ENCODE results near the gene MAP3K7. TPM values are rescaled to one million over a fixed set of nuclear protein-coding genes. Genes with fewer than 3 reads are reported as not detected.

Gene MAP3K7
- total and polyA plus RNA-seq, 2 of the 8 experiments (the other 6 are each of a cell fraction or from before 2014, with no cell fraction given) = 27.3 to 34.8 TPM

- no peaks in the 10 kb centered on the region for H3K79me2 ChIP-seq (ENCODE audit: control insufficient read depth in 1 of 2, insufficient read depth in 2 of 2, low read length in 2 of 2)
- H3K27me3 ChIP-seq (replicated peaks in 1 of 4; ENCODE audit: control insufficient read depth in 3 of 4, extremely low read depth in 1 of 4, insufficient read depth in 3 of 4, low read length in 3 of 4) = peaks cover 0 to 6% (median 5%) of the 10 kb centered on the region in 4 experiments; a peak in 5 of 7 replicates
- no peak overlapping the region for H2BK12ac ChIP-seq (ENCODE audit: low read depth, low read length)
- H3K23ac ChIP-seq (ENCODE audit: insufficient read length) = no peak overlapping the region
- H2BK5ac ChIP-seq (ENCODE audit: low read depth, low read length) = no peak overlapping the region
- POLR2A ChIA-PET (ENCODE audit: partially characterized antibody) = interaction anchor here (2.1 kb wide), 1 partner anchor 19 kb away, joined by 6 read pairs; the partner anchor contains the start of gene MAP3K7
- no peaks in the 10 kb centered on the region for H4K20me1 ChIP-seq (replicated peaks in 1 of 2; ENCODE audit: control insufficient read depth in 1 of 2, insufficient read depth in 2 of 2, low read length in 2 of 2)
- peaks cover 6% of the 10 kb centered on the region; the same call in 1 of the 2 replicates for H3K23me2 ChIP-seq (ENCODE audit: low read depth, low read length)
- no peak overlapping the region for H3K4me2 ChIP-seq (ENCODE audit: insufficient read depth in 1 of 2, low read depth in 2 of 2, low read length in 2 of 2)
- no peak overlapping the region for H3K27ac ChIP-seq (ENCODE audit: low read depth, low read length)
- no peak overlapping the region for H3K18ac ChIP-seq (ENCODE audit: extremely low read depth, low read length)
- H2BK120ac ChIP-seq (replicated peaks; ENCODE audit: low read depth, low read length) = no peak overlapping the region
- CTCF ChIA-PET (ENCODE audit: partially characterized antibody) = interaction anchor here (0.6 kb wide), 1 partner anchor 170 kb away, joined by 3 read pairs; no protein-coding TSS in a partner anchor
- H3K56ac ChIP-seq (replicated peaks; ENCODE audit: insufficient read length, low read depth, low read length) = no peak overlapping the region
- no peak overlapping the region for H3K14ac ChIP-seq (ENCODE audit: insufficient read length)
- no peak overlapping the region for H3K4ac ChIP-seq (replicated peaks; ENCODE audit: insufficient read length, low read depth, low read length)
- H3K79me1 ChIP-seq (ENCODE audit: low read depth, low read length) = no peaks in the 10 kb centered on the region
- no peak overlapping the region for H2BK15ac ChIP-seq (ENCODE audit: low read length)
- H4K91ac ChIP-seq (replicated peaks; ENCODE audit: insufficient read length, low read length) = no peak overlapping the region
- H3K9me3 ChIP-seq (ENCODE audit: insufficient read depth in 2 of 2, low read depth in 1 of 2, low read length in 1 of 2) = no peaks in the 10 kb centered on the region
- H3K4me3 ChIP-seq (ENCODE audit: extremely low read depth in 1 of 4, insufficient read depth in 2 of 4, low read depth in 3 of 4, low read length in 4 of 4) = no peak overlapping the region
- no peak overlapping the region for H2BK20ac ChIP-seq (ENCODE audit: low read length)
- peak; percentile 78 for FAIRE-seq
- no peak overlapping the region for H4K8ac ChIP-seq (ENCODE audit: extremely low read depth, insufficient read depth, low read length)
- DNase-seq (ENCODE audit: low read depth in 1 of 2, low spot score in 2 of 2) = no peak
- no peak for TF ChIP-seq NANOG (IDR thresholded peaks at IDR 0.05; ENCODE audit: insufficient read depth, low read depth, low read length, poor library complexity, severe bottlenecking)
- TF ChIP-seq FOSL1 (IDR thresholded peaks at IDR 0.05; ENCODE audit: insufficient read depth, low read depth, low read length) = no peak
- no peak overlapping the region for H3K9ac ChIP-seq (replicated peaks in 1 of 4; ENCODE audit: extremely low read depth in 1 of 4, low read depth in 3 of 4, low read length in 3 of 4)
- H2AK5ac ChIP-seq (ENCODE audit: low read depth, low read length) = no peak overlapping the region
- H4K5ac ChIP-seq (ENCODE audit: insufficient read length, low read depth, low read length) = no peak overlapping the region
- no peaks in the 10 kb centered on the region for H3K36me3 ChIP-seq (ENCODE audit: control insufficient read depth in 2 of 4, insufficient read depth in 4 of 4, low read length in 3 of 4)
- no peak overlapping the region for H2AFZ ChIP-seq (ENCODE audit: low read length)
- peaks cover 0 to 9% (median 2%) of the 10 kb centered on the region in 4 experiments; a peak in 4 of 7 replicates for H3K4me1 ChIP-seq (replicated peaks in 1 of 4; ENCODE audit: control insufficient read depth in 3 of 4, insufficient read depth in 4 of 4, low read length in 3 of 4)
- WGBS, 2 experiments (ENCODE audit: extremely low coverage in 1 of 2, insufficient coverage in 1 of 2, insufficient read length in 1 of 2, insufficient replicate concordance in 2 of 2, low coverage in 1 of 2, low lambda C conversion rate in 2 of 2, missing lambda C conversion rate in 1 of 2) = 32% methylated on average over 1 of the region's 1 CpG; no CpG with 5 or more reads in 1 of the 2 experiments
These were observed 19.0 kb upstream of the MAP3K7 start for GRCh38 chr6:90605749-90606340.

Measured in H1 (cell line).